Caco-2 (cell line): ENCODE results near the gene KRT17. TPM values are rescaled to one million over a fixed set of nuclear protein-coding genes. Genes with fewer than 3 reads are reported as not detected.

Experiments used
- BruUV-seq: library from RNA; stranded (reverse); fragments of 400-500 nt; replicated peaks from 2 replicates; lab custom pipeline; 2021; lab: Mats Ljungman, UMichigan
- CTCF ChIA-PET: fragments of 300-600 bp; sonication (Branson Sonifier 250); formaldehyde crosslinking; loops from one replicate; lab custom pipeline; 2022; ENCODE audit warnings: antibody characterized with exemption; lab: Charles Lee
- POLR2A ChIA-PET: fragments of 300-600 bp; sonication (Branson Sonifier 250); formaldehyde crosslinking; loops from one replicate; lab custom pipeline; 2022; ENCODE audit warnings: antibody characterized with exemption; lab: Charles Lee
- DNase-seq, 2 experiments: peaks; one replicate each; pipeline versions ENCODE4 v3.0.0 to v3.0.0-alpha.2; 2020 to 2022
- H3K27me3 ChIP-seq: replicated peaks from 2 replicates; pipeline ENCODE4 v1.6.0; 2011; ENCODE audit warnings: low read length; ENCODE audit not compliant: control insufficient read depth, insufficient read depth
- H3K36me3 ChIP-seq: 2 replicates; pipeline ENCODE4 v1.5.1; 2011; ENCODE audit warnings: low read length; ENCODE audit not compliant: control insufficient read depth, insufficient read depth
- H3K4me1 ChIP-seq: fragments of 250-450 bp; sonication (Bioruptor Pico); 2 replicates; pipeline ENCODE4 v1.5.1; 2020; ENCODE audit warnings: mild to moderate bottlenecking
- H3K4me3 ChIP-seq: 2 replicates; pipeline ENCODE4 v1.5.1; 2011; ENCODE audit warnings: low read depth, mild to moderate bottlenecking, control low read depth, low read length
- H3K9me3 ChIP-seq: fragments of 250-450 bp; sonication (Bioruptor Pico); 2 replicates; pipeline ENCODE4 v1.5.1; 2020; ENCODE audit warnings: mild to moderate bottlenecking, moderate library complexity
- H3K27ac Mint-ChIP-seq: one replicate; pipeline ENCODE4 v1.8.0; 2022; ENCODE audit warnings: mixed read lengths; ENCODE audit not compliant: unreplicated experiment
- H3K27me3 Mint-ChIP-seq: one replicate; pipeline ENCODE4 v1.8.0; 2022; ENCODE audit warnings: mixed read lengths; ENCODE audit not compliant: insufficient read depth, unreplicated experiment
- H3K36me3 Mint-ChIP-seq: one replicate; pipeline ENCODE4 v1.8.0; 2022; ENCODE audit warnings: mild to moderate bottlenecking, mixed read lengths; ENCODE audit not compliant: insufficient read depth, unreplicated experiment
- H3K4me1 Mint-ChIP-seq: one replicate; pipeline ENCODE4 v1.8.0; 2022; ENCODE audit warnings: low read depth, mixed read lengths; ENCODE audit not compliant: unreplicated experiment
- H3K4me3 Mint-ChIP-seq: one replicate; pipeline ENCODE4 v1.8.0; 2022; ENCODE audit warnings: mild to moderate bottlenecking, moderate library complexity, mixed read lengths; ENCODE audit not compliant: unreplicated experiment
- H3K9me3 Mint-ChIP-seq: one replicate; pipeline ENCODE4 v1.8.0; 2022; ENCODE audit warnings: mixed read lengths; ENCODE audit not compliant: unreplicated experiment
- CTCF ChIP-seq, 2 experiments: fragments of 200-600 bp in 1 of 2; IDR thresholded peaks; 1 replicate in 1 of 2; 2 replicates in 1 of 2; pipeline versions ENCODE4 v1.5.1 to v1.8.0; 2011 to 2022; ENCODE audit warnings: antibody characterized with exemption in 1 of 2, control low read depth in 1 of 2, inconsistent platforms in 1 of 2, low read depth in 1 of 2, low read length in 1 of 2, mild to moderate bottlenecking in 1 of 2, moderate library complexity in 1 of 2; ENCODE audit not compliant: insufficient read depth in 1 of 2, severe bottlenecking in 1 of 2, unreplicated experiment in 1 of 2
- intact Hi-C: fragments of 100-400 bp; cut with micrococcal nuclease; formaldehyde crosslinking; loops from one replicate; pipeline ENCODE4 v1.10.0; 2022; ENCODE audit not compliant: unreplicated experiment
- total RNA-seq: library from RNA; stranded (reverse); gene quantifications from 2 replicates; pipeline ENCODE4 v1.2.3, GENCODE V29; 2022

The KRT17 gene
- total RNA-seq, 1 experiment from 2014 or later: 2.8 TPM

DNA sequence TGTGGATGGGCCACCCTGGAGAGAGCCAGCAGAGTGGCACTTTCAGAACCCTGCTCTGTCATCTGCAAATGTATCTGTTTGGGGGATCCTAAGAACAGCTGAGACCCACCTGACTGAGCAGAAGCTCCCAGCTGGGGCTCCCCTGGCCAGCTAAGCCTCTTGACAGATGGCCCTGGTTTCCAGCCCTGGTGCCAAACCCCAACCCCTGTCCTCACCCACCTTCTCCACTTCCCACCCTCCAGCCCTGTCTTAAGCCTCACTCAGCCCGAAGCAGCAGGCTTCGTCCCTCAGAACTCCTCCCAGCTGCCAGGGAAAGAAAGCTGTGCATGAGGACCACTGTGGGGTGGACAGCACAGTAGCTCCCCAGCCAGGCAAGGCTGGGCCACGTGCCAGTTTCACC is 49.0 kb downstream of the KRT17 start:
- Mint-ChIP-seq H3K9me3 (no peaks in the 10 kb centered on the region), H3K27ac (no peak overlapping the region), H3K4me1 (peaks cover 8% of the 10 kb centered on the region), H3K36me3 (no peaks in the 10 kb centered on the region), H3K27me3 (no peaks in the 10 kb centered on the region), H3K4me3 (no peak overlapping the region)
- Histone ChIP-seq H3K4me1 (0 out of 2 replicates have a peak, but pooled peaks cover 4% of the 10 kb centered on the region), H3K4me3 (no peak overlapping the region), H3K36me3 (no peaks in the 10 kb centered on the region), H3K9me3 (no peaks in the 10 kb centered on the region), H3K27me3 (peaks cover 2% of the 10 kb centered on the region; the same call in 1 of the 2 replicates)
- ChIA-PET CTCF (interaction anchor here (1.2 kb wide), 1 partner anchor 88 kb away, joined by 4 read pairs; no protein-coding TSS in a partner anchor), POLR2A (no interaction called here)
- TF ChIP-seq CTCF (IDR thresholded peaks at IDR 0.05; ENCODE audit: insufficient read depth in 1 of 2, low read depth in 1 of 2, low read length in 1 of 2, severe bottlenecking in 1 of 2, unreplicated experiment in 1 of 2): no peak
- intact Hi-C loops: no loop called here
- BruUV-seq: no TSS peak
- no peak for DNase-seq

GRCh38 chr17:41571561-41572434 is 52.6 kb downstream of the KRT17 start, which contains the start of gene KRT9:
Gene KRT9, minus strand, starts transcription at chr17:41572059. Its CDS starts 67 bp downstream, at chr17:41571992.
- no peaks in the 10 kb centered on the region for H3K4me1 ChIP-seq
- ChIA-PET CTCF (interaction anchor here (0.7 to 3.2 kb wide), 2 partner anchors 23 to 27 kb away, joined by 8 to 9 read pairs; no protein-coding TSS in a partner anchor), POLR2A (no interaction called here)
- H3K27ac Mint-ChIP-seq: no peak within 1 kb of the TSS
- intact Hi-C loops: no loop called here
- no peak within 1 kb of the TSS for H3K4me3 Mint-ChIP-seq
- no TSS peak for BruUV-seq
- H3K36me3 Mint-ChIP-seq: no peaks in the 10 kb centered on the region
- DNase-seq: no peak
- no peaks in the 10 kb centered on the region for H3K36me3 ChIP-seq
- no peak for TF ChIP-seq CTCF (IDR thresholded peaks at IDR 0.05; ENCODE audit: insufficient read depth in 1 of 2, low read depth in 1 of 2, low read length in 1 of 2, severe bottlenecking in 1 of 2, unreplicated experiment in 1 of 2)
- peaks cover 2% of the 10 kb centered on the region; the same call in 1 of the 2 replicates for H3K27me3 ChIP-seq
- H3K4me1 Mint-ChIP-seq: peaks cover 8% of the 10 kb centered on the region
- no peaks in the 10 kb centered on the region for H3K9me3 Mint-ChIP-seq
- no peaks in the 10 kb centered on the region for H3K9me3 ChIP-seq
- H3K27me3 Mint-ChIP-seq: no peaks in the 10 kb centered on the region
- no peak within 1 kb of the TSS for H3K4me3 ChIP-seq

Other genes starting within 250 kb of the KRT17 start
- not detected in 2 replicates for gene KRT34, start 242.3 kb downstream of the KRT17 start, total RNA-seq
- gene KRT31, start 227.0 kb downstream of the KRT17 start, total RNA-seq: not detected in 2 replicates
- gene KRT37, start 200.0 kb downstream of the KRT17 start, total RNA-seq: not detected in 2 replicates
- not detected in 2 replicates for gene KRT38, start 183.6 kb downstream of the KRT17 start, total RNA-seq
- gene KRT32, start 157.2 kb downstream of the KRT17 start, total RNA-seq: not detected in 2 replicates
- gene KRT35, start 143.4 kb downstream of the KRT17 start, total RNA-seq: not detected in 2 replicates
- gene KRT36, start 134.7 kb downstream of the KRT17 start, total RNA-seq: not detected in 2 replicates
- 0.35 TPM in 1 of 2 replicates, not detected in the other for gene KRT13, start 119.0 kb downstream of the KRT17 start, total RNA-seq
- 5.3 and 10.5 TPM in 2 replicates for gene KRT15, start 105.7 kb downstream of the KRT17 start, total RNA-seq
- 975 and 1,121 TPM in 2 replicates for gene KRT19, start 96.3 kb downstream of the KRT17 start, total RNA-seq
- gene KRT9, start 52.5 kb downstream of the KRT17 start, total RNA-seq: not detected in 2 replicates
- not detected in 2 replicates for gene KRT14, start 37.7 kb downstream of the KRT17 start, total RNA-seq
- not detected in 2 replicates for gene KRT16, start 11.8 kb downstream of the KRT17 start, total RNA-seq
- gene EIF1, start 64.3 kb upstream of the KRT17 start, total RNA-seq: 759 and 783 TPM in 2 replicates
- 0.75 TPM in 1 of 2 replicates, not detected in the other for gene GAST, start 87.8 kb upstream of the KRT17 start, total RNA-seq
- 3.2 and 3.3 TPM in 2 replicates for gene HAP1, start 110.1 kb upstream of the KRT17 start, total RNA-seq
- 392 and 419 TPM in 2 replicates for gene JUP, start 162.1 kb upstream of the KRT17 start, total RNA-seq
- 34.1 and 39.2 TPM in 2 replicates for gene P3H4, start 187.4 kb upstream of the KRT17 start, total RNA-seq
- gene FKBP10, start 188.4 kb upstream of the KRT17 start, total RNA-seq: 112 and 132 TPM in 2 replicates
- gene NT5C3B, start 211.7 kb upstream of the KRT17 start, total RNA-seq: 85.4 and 94.5 TPM in 2 replicates
- not detected in 2 replicates for gene KLHL10, start 213.2 kb upstream of the KRT17 start, total RNA-seq
- 20.3 and 22.2 TPM in 2 replicates for gene KLHL11, start 240.8 kb upstream of the KRT17 start, total RNA-seq